GM12878 (cell line): ENCODE measurements around the gene HABP2. TPM values are rescaled to one million over a fixed set of nuclear protein-coding genes. Genes with fewer than 3 reads are reported as not detected.

Experiments
- ATAC-seq: fragments of 200-7000 bp; cut with Tn5 transposase; 3 replicates; pipeline ENCODE4 v1.9.1; 2020; ENCODE audit warnings: mild to moderate bottlenecking, moderate library complexity
- BruUV-seq: library from RNA; stranded (reverse); fragments of 400-500 nt; replicated peaks from 2 replicates; lab custom pipeline; 2021; lab: Mats Ljungman, UMichigan
- CTCF ChIA-PET: fragments of 300-600 bp; sonication (Branson Sonifier 250); formaldehyde crosslinking; extraction: SDS; loops from one replicate; lab custom pipeline; 2021; ENCODE audit warnings: inconsistent platforms; lab: Yijun Ruan, JAX
- POLR2A ChIA-PET: fragments of 350-600 bp; formaldehyde crosslinking; extraction: SDS; loops from one replicate; lab custom pipeline; 2021; ENCODE audit warnings: inconsistent platforms; lab: Charles Lee
- RAD21 ChIA-PET: fragments of 300-600 bp; sonication (Branson Sonifier 250); formaldehyde crosslinking; loops from one replicate; lab custom pipeline; 2023; ENCODE audit warnings: antibody characterized with exemption; ENCODE audit not compliant: unreplicated experiment; lab: Charles Lee
- SMC1A ChIA-PET: fragments of 300-600 bp; sonication (Branson Sonifier 250); formaldehyde crosslinking; loops from one replicate; lab custom pipeline; 2023; ENCODE audit not compliant: unreplicated experiment, uncharacterized antibody; lab: Charles Lee
- DNase-seq: peaks from one replicate; pipeline ENCODE4 v3.0.0-alpha.2; 2011; ENCODE audit warnings: low read depth, low spot score
- FAIRE-seq: peaks from 3 replicates; lab custom pipeline; 2011; peaks lifted over from hg19 to GRCh38; lab: Jason Lieb, UNC
- H2AFZ ChIP-seq: 2 replicates; pipeline ENCODE4 v1.6.0; 2011; ENCODE audit warnings: low read depth, low read length, control low read depth; ENCODE audit not compliant: control insufficient read depth
- H3K27ac ChIP-seq: 2 replicates; pipeline ENCODE4 v1.5.1; 2011; ENCODE audit warnings: control low read depth; ENCODE audit not compliant: control insufficient read depth, insufficient read depth
- H3K27me3 ChIP-seq, 2 experiments: replicated peaks in 1 of 2; 2 replicates each; pipeline versions ENCODE4 v1.6.0 to v1.6.1; 2011; ENCODE audit warnings: low read length in 1 of 2; ENCODE audit not compliant: control insufficient read depth in 2 of 2, insufficient read depth in 2 of 2
- H3K36me3 ChIP-seq, 2 experiments: 2 replicates each; pipeline ENCODE4 v1.5.1; 2011; ENCODE audit warnings: low read length in 1 of 2; ENCODE audit not compliant: control insufficient read depth in 2 of 2, insufficient read depth in 2 of 2
- H3K4me1 ChIP-seq: 2 replicates; pipeline ENCODE4 v1.6.1; 2011; ENCODE audit warnings: mild to moderate bottlenecking, low read length, moderate library complexity, mixed read lengths; ENCODE audit not compliant: control insufficient read depth, insufficient read depth
- H3K4me2 ChIP-seq: 2 replicates; pipeline ENCODE4 v1.6.0; 2011; ENCODE audit warnings: control low read depth; ENCODE audit not compliant: control insufficient read depth, insufficient read depth
- H3K4me3 ChIP-seq: fragments of 200-600 bp; sonication (generic); 2 replicates; pipeline ENCODE4 v1.5.1; 2016
- H3K79me2 ChIP-seq: 2 replicates; pipeline ENCODE4 v1.6.0; 2011; ENCODE audit warnings: low read length; ENCODE audit not compliant: control insufficient read depth, insufficient read depth
- H3K9ac ChIP-seq: 2 replicates; pipeline ENCODE4 v1.8.0; 2011; ENCODE audit warnings: low read length, control low read depth, mixed read lengths; ENCODE audit not compliant: control insufficient read depth, insufficient read depth
- H3K9me3 ChIP-seq: replicated peaks from 3 replicates; pipeline ENCODE4 v1.5.1; 2011; ENCODE audit warnings: mild to moderate bottlenecking, low read length; ENCODE audit not compliant: control insufficient read depth, insufficient read depth
- H4K20me1 ChIP-seq: 2 replicates; pipeline ENCODE4 v1.6.0; 2011; ENCODE audit not compliant: control insufficient read depth, insufficient read depth
- ASH2L ChIP-seq: fragments of 300-600, 200-600 bp; sonication (generic); IDR thresholded peaks from 2 replicates; pipeline ENCODE4 v1.6.1; 2017; ENCODE audit warnings: low read depth, mild to moderate bottlenecking, borderline replicate concordance
- BRCA1 ChIP-seq: IDR thresholded peaks from 2 replicates; pipeline ENCODE4 v1.6.1; 2011; ENCODE audit warnings: low read depth, low read length, improper control_type of control experiment
- CHD4 ChIP-seq: fragments of 200-600 bp; sonication (generic); IDR thresholded peaks from 2 replicates; pipeline ENCODE4 v1.6.1; 2016; ENCODE audit warnings: mild to moderate bottlenecking
- FOXM1 ChIP-seq: IDR thresholded peaks from 2 replicates; pipeline ENCODE4 v1.6.1; 2012; ENCODE audit warnings: low read depth, mild to moderate bottlenecking, inconsistent platforms, low read length, moderate library complexity
- MXI1 ChIP-seq: fragments of 150-350 bp; IDR thresholded peaks from 2 replicates; pipeline ENCODE4 v1.6.1; 2011; ENCODE audit warnings: low read depth, mild to moderate bottlenecking, inconsistent platforms, low read length, improper control_type of control experiment
- NFYB ChIP-seq: IDR thresholded peaks from 2 replicates; pipeline ENCODE4 v1.6.1; 2011; ENCODE audit warnings: low read depth, mild to moderate bottlenecking, low read length, improper control_type of control experiment, moderate library complexity; ENCODE audit not compliant: insufficient read depth
- NR2C1 ChIP-seq: fragments of 450-650 bp; IDR thresholded peaks from 2 replicates; pipeline ENCODE4 v1.6.1; 2017; ENCODE audit warnings: antibody characterized with exemption, mild to moderate bottlenecking, moderate library complexity
- PAX5 ChIP-seq: IDR thresholded peaks from 2 replicates; pipeline ENCODE4 v1.6.1; 2011; ENCODE audit warnings: low read depth, low read length, borderline replicate concordance
- POLR2A ChIP-seq: IDR thresholded peaks from 2 replicates; pipeline ENCODE4 v1.6.1; 2011; ENCODE audit warnings: low read depth, mild to moderate bottlenecking, low read length
- SMAD1 ChIP-seq: fragments of 450-650 bp; IDR thresholded peaks from 2 replicates; pipeline ENCODE4 v1.6.1; 2018; ENCODE audit warnings: mild to moderate bottlenecking, low read depth; ENCODE audit not compliant: partially characterized antibody
- SREBF2 ChIP-seq: IDR thresholded peaks from 2 replicates; pipeline ENCODE4 v1.6.1; 2012; ENCODE audit warnings: mild to moderate bottlenecking, low read length
- STAT3 ChIP-seq: IDR thresholded peaks from 2 replicates; pipeline ENCODE4 v1.6.1; 2011; ENCODE audit warnings: low read depth, low read length, improper control_type of control experiment
- YY1 ChIP-seq: IDR thresholded peaks from 2 replicates; pipeline ENCODE4 v1.6.1; 2011; ENCODE audit warnings: low read depth, mild to moderate bottlenecking, low read length
- ZNF207 ChIP-seq: fragments of 450-650 bp; IDR thresholded peaks from 2 replicates; pipeline ENCODE4 v1.6.1; 2014; ENCODE audit warnings: antibody characterized with exemption, mild to moderate bottlenecking, borderline replicate concordance
- ZNF24 ChIP-seq: fragments of 450-650 bp; IDR thresholded peaks from 2 replicates; pipeline ENCODE4 v1.6.1; 2017; ENCODE audit warnings: antibody characterized with exemption, mild to moderate bottlenecking
- ZNF384 ChIP-seq: IDR thresholded peaks from 2 replicates; pipeline ENCODE4 v1.6.1; 2012; ENCODE audit warnings: low read depth, mild to moderate bottlenecking, low read length, improper control_type of control experiment, borderline replicate concordance
- ZNF687 ChIP-seq: fragments of 450-650 bp; IDR thresholded peaks from 2 replicates; pipeline ENCODE4 v1.6.1; 2017; ENCODE audit warnings: mild to moderate bottlenecking, moderate library complexity
- WGBS: methylation state at CpG from one replicate; pipeline ENCODE4 v1.1.6; 2016; ENCODE audit warnings: low lambda C conversion rate; ENCODE audit not compliant: insufficient replicate concordance, insufficient coverage; ENCODE audit errors: missing lambda C conversion rate; 5-methylcytosine and 5-hydroxymethylcytosine counted together
- in situ Hi-C: fragments of 300-500 bp; cut with MboI; formaldehyde crosslinking; loops from 9 replicates; pipeline ENCODE4 v1.14.3; 2018; ENCODE audit warnings: mixed read lengths
- intact Hi-C: fragments of 100-400 bp; cut with micrococcal nuclease; formaldehyde crosslinking; loops from one replicate; pipeline ENCODE4 v1.14.2; 2022; ENCODE audit not compliant: unreplicated experiment
- polyA plus RNA-seq, 11 experiments: library from polyadenylated mRNA; depleted of rRNA in 4 of 11; unstranded in 6 of 11; stranded (reverse) in 5 of 11; fragments of >200 nt; fragmentation: Nextera tagmentation in 4 of 11; fragmentation: Illumina TruSeq in 1 of 11; extraction: Ambion mirVana in 4 of 11; extraction: Trizol in 1 of 11; gene quantifications; 1 replicate in 1 of 11; 2 replicates in 10 of 11; pipeline versions ENCODE4 v1.2.1 to v1.2.3, GENCODE V29; 2011 to 2016; ENCODE audit warnings: inconsistent platforms in 2 of 11, missing spikeins in 2 of 11, low read depth in 1 of 11
- total RNA-seq, 4 experiments: library from RNA; depleted of rRNA in 3 of 4; stranded (reverse); fragments of >200 nt in 3 of 4; fragmentation: Illumina TruSeq in 1 of 4; extraction: Trizol in 1 of 4; gene quantifications; 2 replicates each; pipeline versions ENCODE4 v1.2.1 to v1.2.3, GENCODE V29; 2013 to 2021
- TF ChIP-seq, protein P1 (sequence below): fragments of 450-650 bp; formaldehyde crosslinking; IDR thresholded peaks from 2 replicates; pipeline ENCODE4 v1.4.0; 2022; ENCODE audit warnings: mild to moderate bottlenecking, moderate library complexity

The HABP2 gene
- total and polyA plus RNA-seq, 10 of the 15 experiments (the other 5 are each of a cell fraction or from before 2014, with no cell fraction given) = 0.13 TPM; not detected in 9

DNA sequence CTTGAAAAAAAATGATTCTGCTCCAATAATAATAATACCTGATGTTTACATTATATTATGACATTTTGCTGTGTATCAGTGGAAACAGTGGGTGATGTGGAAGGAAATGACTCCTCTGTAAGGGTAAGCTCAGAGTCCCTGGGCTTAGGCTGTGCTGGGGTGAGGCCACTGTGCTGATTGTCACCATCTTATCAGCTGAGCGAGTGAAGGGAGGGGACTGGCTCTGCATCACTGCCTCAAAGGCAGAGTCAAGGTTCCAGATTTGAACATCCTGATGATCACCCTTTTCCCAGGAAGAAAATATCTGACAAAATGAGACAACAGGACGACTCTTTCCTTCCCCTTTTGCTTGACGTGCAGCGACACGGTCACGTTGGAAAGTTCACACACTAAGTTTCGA, 24.0 kb upstream of the HABP2 start:
- no peak for TF ChIP-seq ZNF24
- TF ChIP-seq CHD4 = no peak
- no peak for TF ChIP-seq ZNF687
- TF ChIP-seq NFYB = no peak
- no peak for TF ChIP-seq ASH2L
- no peak for TF ChIP-seq BRCA1
- no peak for TF ChIP-seq ZNF207
- TF ChIP-seq PAX5 = no peak
- TF ChIP-seq ZNF384 = no peak
- no peak for TF ChIP-seq MXI1
- TF ChIP-seq SREBF2 = no peak
- no peak for TF ChIP-seq STAT3
- no peak for TF ChIP-seq POLR2A
- no peak for TF ChIP-seq FOXM1
- TF ChIP-seq YY1 = no peak
- TF ChIP-seq, protein P1, sequence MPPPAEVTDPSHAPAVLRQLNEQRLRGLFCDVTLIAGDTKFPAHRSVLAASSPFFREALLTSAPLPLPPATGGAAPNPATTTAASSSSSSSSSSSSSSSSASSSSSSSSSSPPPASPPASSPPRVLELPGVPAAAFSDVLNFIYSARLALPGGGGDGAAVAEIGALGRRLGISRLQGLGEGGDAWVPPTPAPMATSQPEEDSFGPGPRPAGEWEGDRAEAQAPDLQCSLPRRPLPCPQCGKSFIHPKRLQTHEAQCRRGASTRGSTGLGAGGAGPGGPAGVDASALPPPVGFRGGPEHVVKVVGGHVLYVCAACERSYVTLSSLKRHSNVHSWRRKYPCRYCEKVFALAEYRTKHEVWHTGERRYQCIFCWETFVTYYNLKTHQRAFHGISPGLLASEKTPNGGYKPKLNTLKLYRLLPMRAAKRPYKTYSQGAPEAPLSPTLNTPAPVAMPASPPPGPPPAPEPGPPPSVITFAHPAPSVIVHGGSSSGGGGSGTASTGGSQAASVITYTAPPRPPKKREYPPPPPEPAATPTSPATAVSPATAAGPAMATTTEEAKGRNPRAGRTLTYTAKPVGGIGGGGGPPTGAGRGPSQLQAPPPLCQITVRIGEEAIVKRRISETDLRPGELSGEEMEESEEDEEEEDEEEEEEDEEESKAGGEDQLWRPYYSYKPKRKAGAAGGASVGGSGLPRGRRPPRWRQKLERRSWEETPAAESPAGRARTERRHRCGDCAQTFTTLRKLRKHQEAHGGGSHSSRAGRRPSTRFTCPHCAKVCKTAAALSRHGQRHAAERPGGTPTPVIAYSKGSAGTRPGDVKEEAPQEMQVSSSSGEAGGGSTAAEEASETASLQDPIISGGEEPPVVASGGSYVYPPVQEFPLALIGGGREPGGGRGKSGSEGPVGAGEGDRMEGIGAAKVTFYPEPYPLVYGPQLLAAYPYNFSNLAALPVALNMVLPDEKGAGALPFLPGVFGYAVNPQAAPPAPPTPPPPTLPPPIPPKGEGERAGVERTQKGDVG (CRISPR knock-in tag) = no peak
- TF ChIP-seq NR2C1 = no peak
- TF ChIP-seq SMAD1 = no peak
- Histone ChIP-seq H3K4me3 (no peak overlapping the region), H2AFZ (no peak overlapping the region), H3K36me3 (no peaks in the 10 kb centered on the region), H4K20me1 (no peaks in the 10 kb centered on the region), H3K27ac (no peak overlapping the region), H3K4me2 (no peak overlapping the region), H3K9me3 (no peaks in the 10 kb centered on the region), H3K9ac (no peak overlapping the region), H3K79me2 (no peaks in the 10 kb centered on the region), H3K4me1 (no peaks in the 10 kb centered on the region), H3K27me3 (peaks cover 0 to 3% of the 10 kb centered on the region in 2 experiments; a peak in 1 of 4 replicates)
- no peak for ATAC-seq
- no peak for FAIRE-seq
- intact Hi-C loops = loop anchor here (10.0 kb wide), 3 partner anchors 804 to 1054 kb away; no protein-coding TSS in a partner anchor
- SMC1A ChIA-PET = no interaction called here
- CTCF ChIA-PET = interaction anchor here (1.6 kb wide), 1 partner anchor 26 kb away, joined by 4 read pairs; no protein-coding TSS in a partner anchor
- BruUV-seq = no TSS peak
- WGBS = 36% methylated on average over 7 of the region's 7 CpGs
- in situ Hi-C loops = no loop called here
- RAD21 ChIA-PET = no interaction called here
- POLR2A ChIA-PET = no interaction called here
- DNase-seq = no peak
